GM12878 (cell line): ENCODE results near the gene FHOD3.

Experiments
- BMI1 ChIP-seq: fragments of 450-650 bp; IDR thresholded peaks from 2 replicates; pipeline ENCODE4 v1.6.1; 2016; ENCODE audit warnings: mild to moderate bottlenecking, moderate library complexity, borderline replicate concordance
- CTCF ChIP-seq, 3 experiments: IDR thresholded peaks in 2 of 3; conservative IDR thresholded peaks in 1 of 3; 2 replicates each; pipeline ENCODE4 v1.5.1; 2011; ENCODE audit warnings: low read depth in 3 of 3, low read length in 3 of 3, mild to moderate bottlenecking in 3 of 3, control low read depth in 2 of 3, moderate library complexity in 2 of 3, inconsistent platforms in 1 of 3, mixed read lengths in 1 of 3; ENCODE audit not compliant: control insufficient read depth in 2 of 3, insufficient read depth in 1 of 3; ENCODE audit errors: extremely low read depth in 1 of 3
- CUX1 ChIP-seq: IDR thresholded peaks from 2 replicates; pipeline ENCODE4 v1.6.1; 2012; ENCODE audit warnings: improper control_type of control experiment, low read depth, low read length; ENCODE audit not compliant: insufficient replicate concordance
- EP300 ChIP-seq, 2 experiments: fragments of 150-350 bp in 1 of 2; IDR thresholded peaks; 2 replicates each; pipeline ENCODE4 v1.6.1; 2011 to 2012; ENCODE audit warnings: low read depth in 2 of 2, low read length in 2 of 2, borderline replicate concordance in 1 of 2, improper control_type of control experiment in 1 of 2, inconsistent platforms in 1 of 2; ENCODE audit not compliant: control insufficient read depth in 1 of 2
- ETV6 ChIP-seq, 2 experiments: fragments of 450-650 bp in 1 of 2; IDR thresholded peaks in 1 of 2; conservative IDR thresholded peaks in 1 of 2; 2 replicates each; pipeline ENCODE4 v1.6.1; 2014; ENCODE audit warnings: antibody characterized with exemption in 1 of 2, borderline replicate concordance in 1 of 2, low read depth in 1 of 2, mild to moderate bottlenecking in 1 of 2, moderate library complexity in 1 of 2
- FOXM1 ChIP-seq: IDR thresholded peaks from 2 replicates; pipeline ENCODE4 v1.6.1; 2012; ENCODE audit warnings: low read depth, mild to moderate bottlenecking, inconsistent platforms, low read length, moderate library complexity
- POLR2A ChIP-seq: IDR thresholded peaks from 2 replicates; pipeline ENCODE4 v1.6.1; 2011; ENCODE audit warnings: low read depth, mild to moderate bottlenecking, low read length
- POLR2AphosphoS5 ChIP-seq: IDR thresholded peaks from 2 replicates; pipeline ENCODE4 v1.6.1; 2011; ENCODE audit warnings: mild to moderate bottlenecking, low read length, inconsistent platforms
- REST ChIP-seq: IDR thresholded peaks from 2 replicates; pipeline ENCODE4 v1.6.1; 2012; ENCODE audit warnings: mild to moderate bottlenecking, low read depth, low read length
- SMARCA5 ChIP-seq: fragments of 450-650 bp; IDR thresholded peaks from 2 replicates; pipeline ENCODE4 v1.6.1; 2017; ENCODE audit warnings: mild to moderate bottlenecking
- TAF1 ChIP-seq: IDR thresholded peaks from 2 replicates; pipeline ENCODE4 v1.6.1; 2011; ENCODE audit warnings: mild to moderate bottlenecking, low read depth, low read length, borderline replicate concordance
- YY1 ChIP-seq: IDR thresholded peaks from 2 replicates; pipeline ENCODE4 v1.6.1; 2011; ENCODE audit warnings: low read depth, mild to moderate bottlenecking, low read length
- ZNF24 ChIP-seq: fragments of 450-650 bp; IDR thresholded peaks from 2 replicates; pipeline ENCODE4 v1.6.1; 2017; ENCODE audit warnings: antibody characterized with exemption, mild to moderate bottlenecking

- TF ChIP-seq CTCF (IDR thresholded peaks at IDR 0.05 in 2 of 3, conservative IDR thresholded peaks at IDR 0.05 in 1 of 3; ENCODE audit: control insufficient read depth in 2 of 3, extremely low read depth in 1 of 3, insufficient read depth in 1 of 3, low read depth in 3 of 3, low read length in 3 of 3) (no peak), POLR2AphosphoS5 (no peak), POLR2A (no peak), ETV6 (conservative IDR thresholded peaks at IDR 0.05 in 1 of 2, IDR thresholded peaks at IDR 0.05 in 1 of 2; ENCODE audit: borderline replicate concordance in 1 of 2, low read depth in 1 of 2) (no peak), BMI1 (no peak), EP300 (IDR thresholded peaks at IDR 0.05; ENCODE audit: borderline replicate concordance in 1 of 2, control insufficient read depth in 1 of 2, low read depth in 2 of 2, low read length in 2 of 2) (no peak), CUX1 (no peak), TAF1 (no peak), REST (no peak), FOXM1 (no peak), SMARCA5 (no peak), ZNF24 (no peak), YY1 (no peak)
These were observed 78.8 kb downstream of the FHOD3 start for GRCh38 chr18:36376361-36376760.
